ENCODE results near the gene LMOD2.

DNA sequence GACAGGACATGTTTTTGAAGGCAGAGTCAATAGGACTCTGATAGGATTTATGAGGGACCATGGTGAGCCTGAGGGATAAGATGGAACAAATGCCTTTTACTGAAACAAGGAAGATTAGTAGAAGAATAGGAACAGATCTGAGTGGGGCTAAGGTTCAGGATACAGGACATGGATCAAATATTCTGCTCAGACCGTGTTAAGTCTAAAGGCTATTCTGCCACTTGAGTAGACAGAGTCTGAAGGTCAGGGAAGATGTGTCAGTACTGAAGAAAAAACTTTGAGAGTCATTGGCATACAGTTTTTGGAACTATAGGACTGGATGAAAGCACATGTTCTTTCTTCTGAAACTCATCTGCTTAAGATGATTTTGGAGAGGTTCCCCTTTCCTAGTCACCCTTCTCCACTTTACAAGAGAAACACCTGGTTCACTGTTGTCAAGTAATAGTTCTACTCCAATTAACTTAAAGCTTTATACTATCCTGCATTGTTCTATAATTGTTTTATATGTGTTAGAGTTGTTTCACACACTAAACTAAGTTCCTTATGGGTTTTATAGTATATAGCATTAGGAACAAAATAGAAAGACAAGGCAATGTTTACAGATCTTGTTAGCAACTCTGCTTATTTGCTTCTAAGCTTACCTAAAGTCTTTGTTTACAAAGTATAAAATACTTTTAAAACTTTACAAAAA is 49.7 kb downstream of the LMOD2 start:
- TF ChIP-seq, protein P1, sequence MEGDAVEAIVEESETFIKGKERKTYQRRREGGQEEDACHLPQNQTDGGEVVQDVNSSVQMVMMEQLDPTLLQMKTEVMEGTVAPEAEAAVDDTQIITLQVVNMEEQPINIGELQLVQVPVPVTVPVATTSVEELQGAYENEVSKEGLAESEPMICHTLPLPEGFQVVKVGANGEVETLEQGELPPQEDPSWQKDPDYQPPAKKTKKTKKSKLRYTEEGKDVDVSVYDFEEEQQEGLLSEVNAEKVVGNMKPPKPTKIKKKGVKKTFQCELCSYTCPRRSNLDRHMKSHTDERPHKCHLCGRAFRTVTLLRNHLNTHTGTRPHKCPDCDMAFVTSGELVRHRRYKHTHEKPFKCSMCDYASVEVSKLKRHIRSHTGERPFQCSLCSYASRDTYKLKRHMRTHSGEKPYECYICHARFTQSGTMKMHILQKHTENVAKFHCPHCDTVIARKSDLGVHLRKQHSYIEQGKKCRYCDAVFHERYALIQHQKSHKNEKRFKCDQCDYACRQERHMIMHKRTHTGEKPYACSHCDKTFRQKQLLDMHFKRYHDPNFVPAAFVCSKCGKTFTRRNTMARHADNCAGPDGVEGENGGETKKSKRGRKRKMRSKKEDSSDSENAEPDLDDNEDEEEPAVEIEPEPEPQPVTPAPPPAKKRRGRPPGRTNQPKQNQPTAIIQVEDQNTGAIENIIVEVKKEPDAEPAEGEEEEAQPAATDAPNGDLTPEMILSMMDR (IDR thresholded peaks at IDR 0.05; ENCODE audit: low read depth, low read length) = no peak
- TF ChIP-seq POLR2A (IDR thresholded peaks at IDR 0.05; ENCODE audit: extremely low read depth, insufficient read length) = no peak

Data from NB4 (cell line).